ENCODE measurements around the gene RRAS. TPM values are rescaled to one million over a fixed set of nuclear protein-coding genes. Genes with fewer than 3 reads are reported as not detected.
A peak's percentile ranks its signal among the peaks of the same experiment; 100 is the strongest.

RRAS gene
- total RNA-seq, 1 experiment from 2014 or later: 55.9 TPM

DNA sequence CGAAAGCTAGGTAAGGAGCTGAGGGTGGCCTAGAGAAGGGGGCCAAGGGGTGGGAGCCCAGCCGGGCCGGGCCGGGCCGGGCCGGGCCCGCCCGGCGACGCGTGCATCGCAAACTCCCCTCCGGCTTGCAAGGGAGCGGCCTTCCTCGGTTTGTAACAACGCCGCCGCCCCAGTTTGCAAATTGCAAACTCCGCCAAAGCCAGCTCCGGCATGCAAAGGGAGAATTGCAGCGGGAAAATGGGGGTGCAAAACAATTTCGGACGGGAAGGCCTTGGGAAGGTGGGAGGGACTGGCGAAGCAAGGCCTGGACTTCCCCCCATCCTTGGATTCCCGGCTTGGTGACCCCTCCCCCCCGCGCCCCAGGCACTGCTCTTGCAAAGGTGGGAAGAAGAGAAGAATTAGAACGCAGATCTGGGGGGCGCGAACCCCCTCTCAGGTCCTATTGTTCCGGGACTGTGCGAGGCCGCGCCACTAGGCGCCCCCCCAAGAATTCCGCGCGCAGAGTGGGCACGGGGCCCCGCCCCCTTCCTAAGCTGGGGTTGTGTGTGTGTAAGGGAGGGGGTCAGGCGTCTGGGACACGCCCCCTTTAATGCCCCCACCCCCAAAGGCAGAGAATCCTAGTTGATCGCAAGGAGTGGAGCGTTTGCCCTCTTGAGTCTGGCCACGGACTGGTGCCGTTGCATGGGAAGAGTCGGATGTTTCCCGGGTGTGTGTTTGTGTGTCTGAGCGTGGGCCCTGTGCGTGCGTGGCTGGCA, 48.0 kb downstream of the RRAS start:
- peaks cover 10 to 16% of the 10 kb centered on the region in 2 experiments; a peak in 3 of 4 replicates for H3K36me3 ChIP-seq (ENCODE audit: control insufficient read depth in 1 of 2, insufficient read depth in 2 of 2, low read length in 2 of 2)
- no peak for DNase-seq (ENCODE audit: low read depth, low spot score)
- CTCF ChIA-PET: interaction anchor here (1.1 kb wide), 1 partner anchor 80 kb away, joined by 3 read pairs; no protein-coding TSS in a partner anchor

More for the DNA sequence above, 48.0 kb downstream of the RRAS start:
- Histone ChIP-seq H3K9me3 (ENCODE audit: control insufficient read depth in 1 of 2, insufficient read depth in 1 of 2, low read depth in 1 of 2, low read length in 2 of 2) (no peaks in the 10 kb centered on the region), H3K9ac (ENCODE audit: low read length) (peak overlapping the region; percentile 99), H3K9me2 (ENCODE audit: insufficient read depth) (no peaks in the 10 kb centered on the region), H3K4me1 (ENCODE audit: control insufficient read depth in 1 of 2, insufficient read depth in 2 of 2, low read length in 2 of 2) (peaks cover 10 to 33% of the 10 kb centered on the region in 2 experiments; a peak in 3 of 4 replicates), H2AFZ (ENCODE audit: low read depth, low read length, poor library complexity, severe bottlenecking) (no peak overlapping the region), H3K27me3 (ENCODE audit: insufficient read depth, low read length) (no peaks in the 10 kb centered on the region), H3K79me2 (ENCODE audit: insufficient read depth, low read length) (peaks cover 39% of the 10 kb centered on the region), H3K4me2 (ENCODE audit: low read length) (peak overlapping the region; percentile 83), H4K20me1 (ENCODE audit: insufficient read depth) (peaks cover 8% of the 10 kb centered on the region; the same call in 1 of the 2 replicates), H3K27ac (ENCODE audit: low read depth, low read length) (peak overlapping the region; percentile 99), H3K4me3 (replicated peaks in 1 of 2; ENCODE audit: low read depth in 1 of 2, low read length in 2 of 2) (peak overlapping the region; percentile 89 to 93)
- POLR2A ChIA-PET: interaction anchor here (1.0 to 5.4 kb wide), 2 partner anchors 11 to 48 kb away, joined by 3 to 50 read pairs; partner anchors contain the start of genes RRAS and SCAF1
- ATAC-seq: 0 out of 2 replicates have a peak, but pooled peaks have one; percentile 6
- intact Hi-C loops (cut with micrococcal nuclease): loop anchor here (2.0 to 5.0 kb wide), 2 partner anchors 85 to 173 kb away; partner anchors contain the start of gene PRMT1
- TF ChIP-seq POLR2A (IDR thresholded peaks at IDR 0.05; ENCODE audit: borderline replicate concordance, extremely low read depth, insufficient read depth, insufficient read length) (peak; percentile 16), FOSL1 (IDR thresholded peaks at IDR 0.05; ENCODE audit: low read depth) (no peak), YY1 (IDR thresholded peaks at IDR 0.05; ENCODE audit: extremely low read depth, insufficient replicate concordance, low read depth, low read length) (no peak), POLR2AphosphoS5 (IDR thresholded peaks at IDR 0.05; ENCODE audit: low read depth, low read length) (0 out of 2 replicates have a peak, but pooled peaks have one; percentile 45), ZFX (IDR thresholded peaks at IDR 0.05) (peak; percentile 84), SIN3A (IDR thresholded peaks at IDR 0.05; ENCODE audit: low read depth) (peak; percentile 24; the same call in 1 of the 2 replicates), CEBPB (IDR thresholded peaks at IDR 0.05; ENCODE audit: low read depth) (no peak), RAD21 (IDR thresholded peaks at IDR 0.05; ENCODE audit: low read depth) (no peak), EZH2phosphoT487 (IDR thresholded peaks at IDR 0.05; ENCODE audit: borderline replicate concordance) (no peak), SRF (IDR thresholded peaks at IDR 0.05; ENCODE audit: low read depth) (no peak), JUND (IDR thresholded peaks at IDR 0.05) (no peak), EZH2 (IDR thresholded peaks at IDR 0.05) (no peak), CBX3 (IDR thresholded peaks at IDR 0.05; ENCODE audit: low read depth) (no peak)
- TF ChIP-seq, protein P1, sequence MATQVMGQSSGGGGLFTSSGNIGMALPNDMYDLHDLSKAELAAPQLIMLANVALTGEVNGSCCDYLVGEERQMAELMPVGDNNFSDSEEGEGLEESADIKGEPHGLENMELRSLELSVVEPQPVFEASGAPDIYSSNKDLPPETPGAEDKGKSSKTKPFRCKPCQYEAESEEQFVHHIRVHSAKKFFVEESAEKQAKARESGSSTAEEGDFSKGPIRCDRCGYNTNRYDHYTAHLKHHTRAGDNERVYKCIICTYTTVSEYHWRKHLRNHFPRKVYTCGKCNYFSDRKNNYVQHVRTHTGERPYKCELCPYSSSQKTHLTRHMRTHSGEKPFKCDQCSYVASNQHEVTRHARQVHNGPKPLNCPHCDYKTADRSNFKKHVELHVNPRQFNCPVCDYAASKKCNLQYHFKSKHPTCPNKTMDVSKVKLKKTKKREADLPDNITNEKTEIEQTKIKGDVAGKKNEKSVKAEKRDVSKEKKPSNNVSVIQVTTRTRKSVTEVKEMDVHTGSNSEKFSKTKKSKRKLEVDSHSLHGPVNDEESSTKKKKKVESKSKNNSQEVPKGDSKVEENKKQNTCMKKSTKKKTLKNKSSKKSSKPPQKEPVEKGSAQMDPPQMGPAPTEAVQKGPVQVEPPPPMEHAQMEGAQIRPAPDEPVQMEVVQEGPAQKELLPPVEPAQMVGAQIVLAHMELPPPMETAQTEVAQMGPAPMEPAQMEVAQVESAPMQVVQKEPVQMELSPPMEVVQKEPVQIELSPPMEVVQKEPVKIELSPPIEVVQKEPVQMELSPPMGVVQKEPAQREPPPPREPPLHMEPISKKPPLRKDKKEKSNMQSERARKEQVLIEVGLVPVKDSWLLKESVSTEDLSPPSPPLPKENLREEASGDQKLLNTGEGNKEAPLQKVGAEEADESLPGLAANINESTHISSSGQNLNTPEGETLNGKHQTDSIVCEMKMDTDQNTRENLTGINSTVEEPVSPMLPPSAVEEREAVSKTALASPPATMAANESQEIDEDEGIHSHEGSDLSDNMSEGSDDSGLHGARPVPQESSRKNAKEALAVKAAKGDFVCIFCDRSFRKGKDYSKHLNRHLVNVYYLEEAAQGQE (IDR thresholded peaks at IDR 0.05; ENCODE audit: low read depth): no peak
- TF ChIP-seq, protein P2, sequence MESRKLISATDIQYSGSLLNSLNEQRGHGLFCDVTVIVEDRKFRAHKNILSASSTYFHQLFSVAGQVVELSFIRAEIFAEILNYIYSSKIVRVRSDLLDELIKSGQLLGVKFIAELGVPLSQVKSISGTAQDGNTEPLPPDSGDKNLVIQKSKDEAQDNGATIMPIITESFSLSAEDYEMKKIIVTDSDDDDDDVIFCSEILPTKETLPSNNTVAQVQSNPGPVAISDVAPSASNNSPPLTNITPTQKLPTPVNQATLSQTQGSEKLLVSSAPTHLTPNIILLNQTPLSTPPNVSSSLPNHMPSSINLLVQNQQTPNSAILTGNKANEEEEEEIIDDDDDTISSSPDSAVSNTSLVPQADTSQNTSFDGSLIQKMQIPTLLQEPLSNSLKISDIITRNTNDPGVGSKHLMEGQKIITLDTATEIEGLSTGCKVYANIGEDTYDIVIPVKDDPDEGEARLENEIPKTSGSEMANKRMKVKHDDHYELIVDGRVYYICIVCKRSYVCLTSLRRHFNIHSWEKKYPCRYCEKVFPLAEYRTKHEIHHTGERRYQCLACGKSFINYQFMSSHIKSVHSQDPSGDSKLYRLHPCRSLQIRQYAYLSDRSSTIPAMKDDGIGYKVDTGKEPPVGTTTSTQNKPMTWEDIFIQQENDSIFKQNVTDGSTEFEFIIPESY (IDR thresholded peaks at IDR 0.05; ENCODE audit: extremely low read depth, insufficient replicate concordance, low read length): no peak
- TF ChIP-seq, protein P3, sequence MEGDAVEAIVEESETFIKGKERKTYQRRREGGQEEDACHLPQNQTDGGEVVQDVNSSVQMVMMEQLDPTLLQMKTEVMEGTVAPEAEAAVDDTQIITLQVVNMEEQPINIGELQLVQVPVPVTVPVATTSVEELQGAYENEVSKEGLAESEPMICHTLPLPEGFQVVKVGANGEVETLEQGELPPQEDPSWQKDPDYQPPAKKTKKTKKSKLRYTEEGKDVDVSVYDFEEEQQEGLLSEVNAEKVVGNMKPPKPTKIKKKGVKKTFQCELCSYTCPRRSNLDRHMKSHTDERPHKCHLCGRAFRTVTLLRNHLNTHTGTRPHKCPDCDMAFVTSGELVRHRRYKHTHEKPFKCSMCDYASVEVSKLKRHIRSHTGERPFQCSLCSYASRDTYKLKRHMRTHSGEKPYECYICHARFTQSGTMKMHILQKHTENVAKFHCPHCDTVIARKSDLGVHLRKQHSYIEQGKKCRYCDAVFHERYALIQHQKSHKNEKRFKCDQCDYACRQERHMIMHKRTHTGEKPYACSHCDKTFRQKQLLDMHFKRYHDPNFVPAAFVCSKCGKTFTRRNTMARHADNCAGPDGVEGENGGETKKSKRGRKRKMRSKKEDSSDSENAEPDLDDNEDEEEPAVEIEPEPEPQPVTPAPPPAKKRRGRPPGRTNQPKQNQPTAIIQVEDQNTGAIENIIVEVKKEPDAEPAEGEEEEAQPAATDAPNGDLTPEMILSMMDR (IDR thresholded peaks at IDR 0.05 in 2 of 3, conservative IDR thresholded peaks at IDR 0.05 in 1 of 3; ENCODE audit: borderline replicate concordance in 1 of 3, insufficient read depth in 1 of 3, low read depth in 2 of 3, low read length in 2 of 3): no peak
- RAD21 ChIA-PET (ENCODE audit: low non-redundant PET in 1 of 2, low total read pairs in 2 of 2, uncharacterized antibody in 2 of 2, unreplicated experiment in 2 of 2): interaction anchor here (0.6 to 0.7 kb wide), 2 partner anchors 41 to 47 kb away, joined by 4 to 6 read pairs; no protein-coding TSS in a partner anchor
- BruUV-seq (replicated peaks): TSS peak; percentile 32

Measured in HCT116 (cell line).